Parathyroid adenoma (tissue), 2 donors: ENCODE measurements around the gene USO1.
"Not testable (repeated sequence)": the region's sequence is repeated elsewhere in the genome, so short reads cannot be mapped to it uniquely, and the experiment has no call there.

Experiments
- H2AFZ ChIP-seq: fragments of 300-600 bp; sonication (generic); one replicate; pipeline ENCODE4 v1.7.0; 2017; ENCODE audit warnings: antibody characterized with exemption, mild to moderate bottlenecking
- H3K27ac ChIP-seq: fragments of 300-600 bp; sonication (generic); one replicate; pipeline ENCODE4 v1.7.0; 2017
- H3K27me3 ChIP-seq: fragments of 300-600 bp; sonication (generic); one replicate; pipeline ENCODE4 v1.7.0; 2017; ENCODE audit warnings: low read length; ENCODE audit not compliant: control insufficient read depth, insufficient read depth
- H3K36me3 ChIP-seq: fragments of 300-600 bp; sonication (generic); one replicate; pipeline ENCODE4 v1.7.0; 2017; ENCODE audit warnings: low read length; ENCODE audit not compliant: control insufficient read depth, insufficient read depth
- H3K4me1 ChIP-seq: fragments of 300-600 bp; sonication (generic); one replicate; pipeline ENCODE4 v1.7.0; 2017; ENCODE audit warnings: control low read depth
- H3K4me2 ChIP-seq: fragments of 300-600 bp; sonication (generic); one replicate; pipeline ENCODE4 v1.7.0; 2017; ENCODE audit warnings: low read length
- H3K4me3 ChIP-seq: fragments of 300-600 bp; sonication (generic); one replicate; pipeline ENCODE4 v1.7.0; 2017; ENCODE audit warnings: low read depth, low read length
- H3K79me2 ChIP-seq: fragments of 300-600 bp; sonication (generic); one replicate; pipeline ENCODE4 v1.7.0; 2017; ENCODE audit warnings: control low read depth
- H3K9ac ChIP-seq: fragments of 300-600 bp; sonication (generic); one replicate; pipeline ENCODE4 v1.7.0; 2017; ENCODE audit warnings: mild to moderate bottlenecking
- H3K9me3 ChIP-seq: fragments of 300-600 bp; sonication (generic); one replicate; pipeline ENCODE4 v1.7.0; 2017; ENCODE audit warnings: low read length; ENCODE audit not compliant: control insufficient read depth
- TF ChIP-seq, protein P1 (sequence below): fragments of 300-600 bp; sonication (generic); IDR thresholded peaks from one replicate; pipeline ENCODE4 v1.7.0; 2017; ENCODE audit warnings: antibody characterized with exemption, mild to moderate bottlenecking
- donor health status: primary hyperparathyroidism.

The USO1 gene

DNA sequence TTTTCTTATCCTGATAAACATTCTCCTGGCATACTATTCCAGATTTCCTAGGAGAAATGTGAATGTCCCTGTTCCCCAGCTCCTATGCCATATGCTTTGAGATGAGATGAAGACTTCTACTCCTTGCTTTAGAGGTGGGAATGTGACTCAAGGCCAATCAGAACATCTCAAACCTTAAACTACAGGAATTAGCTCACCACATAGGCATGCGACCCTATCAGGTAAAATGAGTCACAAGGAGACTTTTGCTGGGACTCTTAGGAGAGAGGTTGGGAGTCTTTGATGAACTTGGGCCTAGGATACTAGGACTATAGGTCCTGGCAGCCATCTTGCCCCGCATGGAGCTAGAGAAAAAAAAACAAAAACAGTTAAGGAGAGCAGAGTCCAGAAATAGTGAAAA, 5.8 kb upstream of the USO1 start:
- Histone ChIP-seq H3K36me3 (no peaks in the 10 kb centered on the region), H2AFZ (no peak overlapping the region), H3K27ac (no peak overlapping the region), H3K9ac (no peak overlapping the region), H3K79me2 (no peaks in the 10 kb centered on the region), H3K9me3 (no peaks in the 10 kb centered on the region), H3K27me3 (no peaks in the 10 kb centered on the region), H3K4me2 (no peak overlapping the region), H3K4me3 (no peak overlapping the region), H3K4me1 (peaks cover 11% of the 10 kb centered on the region)
- TF ChIP-seq, protein P1, sequence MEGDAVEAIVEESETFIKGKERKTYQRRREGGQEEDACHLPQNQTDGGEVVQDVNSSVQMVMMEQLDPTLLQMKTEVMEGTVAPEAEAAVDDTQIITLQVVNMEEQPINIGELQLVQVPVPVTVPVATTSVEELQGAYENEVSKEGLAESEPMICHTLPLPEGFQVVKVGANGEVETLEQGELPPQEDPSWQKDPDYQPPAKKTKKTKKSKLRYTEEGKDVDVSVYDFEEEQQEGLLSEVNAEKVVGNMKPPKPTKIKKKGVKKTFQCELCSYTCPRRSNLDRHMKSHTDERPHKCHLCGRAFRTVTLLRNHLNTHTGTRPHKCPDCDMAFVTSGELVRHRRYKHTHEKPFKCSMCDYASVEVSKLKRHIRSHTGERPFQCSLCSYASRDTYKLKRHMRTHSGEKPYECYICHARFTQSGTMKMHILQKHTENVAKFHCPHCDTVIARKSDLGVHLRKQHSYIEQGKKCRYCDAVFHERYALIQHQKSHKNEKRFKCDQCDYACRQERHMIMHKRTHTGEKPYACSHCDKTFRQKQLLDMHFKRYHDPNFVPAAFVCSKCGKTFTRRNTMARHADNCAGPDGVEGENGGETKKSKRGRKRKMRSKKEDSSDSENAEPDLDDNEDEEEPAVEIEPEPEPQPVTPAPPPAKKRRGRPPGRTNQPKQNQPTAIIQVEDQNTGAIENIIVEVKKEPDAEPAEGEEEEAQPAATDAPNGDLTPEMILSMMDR = no peak

DNA sequence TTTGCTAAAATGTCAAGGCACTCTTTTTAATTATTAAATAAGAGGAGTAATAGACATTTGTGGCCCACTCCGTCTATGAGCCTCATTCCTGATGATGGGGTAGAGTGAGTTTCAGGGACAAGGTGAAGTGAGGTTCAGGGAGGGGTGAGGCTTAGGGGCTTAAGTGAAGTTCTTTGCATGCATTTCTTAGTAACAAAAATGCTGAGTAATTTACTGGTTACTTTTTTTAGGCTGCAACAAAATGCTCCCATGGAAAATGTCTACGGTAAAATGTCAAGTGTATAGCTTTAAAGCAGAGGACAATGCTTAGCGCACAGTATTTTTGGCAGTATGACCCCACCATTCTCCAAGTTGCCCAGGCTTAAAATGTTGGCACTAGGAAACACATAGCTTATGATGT, 2.0 kb upstream of the USO1 start:
- no peak overlapping the region for H3K4me2 ChIP-seq
- H3K9ac ChIP-seq = no peak overlapping the region
- H2AFZ ChIP-seq = no peak overlapping the region
- H3K27me3 ChIP-seq = no peaks in the 10 kb centered on the region
- peaks cover 4% of the 10 kb centered on the region for H3K79me2 ChIP-seq
- no peak overlapping the region for H3K27ac ChIP-seq
- TF ChIP-seq, protein P1 = no peak
- no peaks in the 10 kb centered on the region for H3K36me3 ChIP-seq
- H3K4me3 ChIP-seq = no peak overlapping the region
- H3K9me3 ChIP-seq = no peaks in the 10 kb centered on the region
- peaks cover 5% of the 10 kb centered on the region for H3K4me1 ChIP-seq

DNA sequence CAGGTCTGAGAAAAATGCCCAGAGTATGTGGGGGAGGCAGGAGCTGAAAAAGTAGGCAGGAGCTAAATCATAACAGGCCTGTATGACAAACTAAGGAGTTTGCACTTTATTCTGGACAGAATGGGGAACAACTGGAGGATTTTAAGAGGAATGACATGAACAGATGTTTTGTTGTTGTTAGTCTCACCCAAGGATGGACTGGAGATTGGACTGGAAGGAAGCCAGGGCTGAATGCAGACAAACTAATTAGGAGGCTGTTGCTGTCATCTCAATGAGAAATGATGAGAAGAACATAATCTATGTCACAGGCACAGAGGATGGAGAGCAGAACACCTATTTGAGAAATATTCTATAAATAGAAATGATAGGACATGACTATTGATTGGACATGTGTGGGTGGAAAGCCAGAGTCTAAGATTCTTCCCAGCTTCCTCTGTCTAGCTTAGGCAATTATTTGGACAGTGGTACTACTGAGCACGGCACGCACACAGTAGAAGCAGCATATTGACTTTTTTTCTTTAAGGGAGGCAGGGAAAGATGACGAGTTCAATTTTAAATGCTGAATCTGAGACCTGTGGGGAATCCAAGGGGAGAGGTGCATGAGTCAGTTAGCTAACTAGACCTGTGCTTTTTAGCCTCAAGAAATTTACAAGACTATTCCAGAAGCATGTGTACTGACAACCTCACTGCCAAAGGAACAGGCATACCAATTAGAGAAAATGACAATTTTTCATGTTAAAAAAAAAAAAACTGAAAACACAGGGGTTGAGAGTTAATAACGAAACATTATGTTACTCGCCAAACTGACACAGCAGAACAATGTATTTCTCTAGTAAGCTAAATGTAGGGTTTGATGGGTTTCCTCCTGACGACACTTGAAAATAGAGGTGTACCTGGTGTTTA, 963 bp upstream of the USO1 start:
- no peaks in the 10 kb centered on the region for H3K27me3 ChIP-seq
- H3K9ac ChIP-seq = no peak overlapping the region
- peak overlapping the region; percentile 93 for H3K27ac ChIP-seq
- H3K4me1 ChIP-seq = peaks cover 5% of the 10 kb centered on the region
- H3K36me3 ChIP-seq = no peaks in the 10 kb centered on the region
- H3K4me3 ChIP-seq = peak overlapping the region; percentile 97
- peak overlapping the region; percentile 99 for H3K4me2 ChIP-seq
- H3K9me3 ChIP-seq = no peaks in the 10 kb centered on the region
- TF ChIP-seq, protein P1 = no peak
- H3K79me2 ChIP-seq = peaks cover 6% of the 10 kb centered on the region
- H2AFZ ChIP-seq = peak overlapping the region; percentile 97

DNA sequence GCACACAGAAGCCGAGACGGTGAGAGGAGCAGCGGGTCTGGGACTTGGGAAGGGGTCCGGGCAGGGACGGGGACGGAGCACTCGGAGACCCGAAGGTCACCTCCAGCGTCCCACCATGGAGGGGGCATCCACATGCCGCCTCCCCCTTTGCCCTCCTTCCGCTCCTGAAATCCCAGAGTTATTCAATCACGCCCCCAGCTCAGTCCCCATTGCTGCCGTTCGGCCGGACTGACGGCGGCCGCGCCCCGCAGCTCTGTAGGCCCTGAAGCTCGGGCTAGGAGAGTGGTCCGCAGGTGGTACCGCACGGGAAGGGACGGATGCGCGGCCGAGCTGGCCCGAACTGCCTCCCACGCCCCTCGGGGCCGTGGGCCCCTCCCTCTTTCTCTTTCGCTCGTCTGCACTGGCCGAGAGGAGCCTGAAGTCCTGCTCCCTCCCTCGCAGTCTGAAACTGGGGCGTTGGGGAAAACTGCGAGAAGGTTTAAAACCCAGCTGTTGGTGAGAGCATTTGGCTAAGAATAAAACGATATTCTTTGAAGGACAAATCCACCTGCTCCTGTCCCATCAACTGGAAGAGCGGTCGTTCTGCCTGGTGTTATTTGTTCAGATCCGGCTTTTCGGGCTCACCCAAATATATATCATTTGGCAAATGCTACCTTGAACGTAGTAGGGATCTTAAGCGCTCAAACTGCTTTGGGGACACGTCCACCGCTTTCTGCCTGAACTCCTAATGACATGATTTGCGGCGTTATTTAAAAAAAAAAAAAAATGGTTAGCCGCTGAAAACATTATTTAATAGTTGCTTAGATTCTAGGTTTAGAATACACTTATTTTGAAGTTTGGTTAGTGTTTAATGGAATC, 719 bp downstream of the USO1 start:
- no peaks in the 10 kb centered on the region for H3K36me3 ChIP-seq
- H3K4me2 ChIP-seq = peak overlapping the region; percentile 99
- H3K27me3 ChIP-seq = no peaks in the 10 kb centered on the region
- peak overlapping the region; percentile 97 for H3K4me3 ChIP-seq
- H3K9me3 ChIP-seq = no peaks in the 10 kb centered on the region
- peak overlapping the region; percentile 97 for H2AFZ ChIP-seq
- peak overlapping the region; percentile 93 for H3K27ac ChIP-seq
- H3K9ac ChIP-seq = peak overlapping the region; percentile 89
- TF ChIP-seq, protein P1 = no peak
- H3K79me2 ChIP-seq = peaks cover 10% of the 10 kb centered on the region
- H3K4me1 ChIP-seq = peaks cover 5% of the 10 kb centered on the region

DNA sequence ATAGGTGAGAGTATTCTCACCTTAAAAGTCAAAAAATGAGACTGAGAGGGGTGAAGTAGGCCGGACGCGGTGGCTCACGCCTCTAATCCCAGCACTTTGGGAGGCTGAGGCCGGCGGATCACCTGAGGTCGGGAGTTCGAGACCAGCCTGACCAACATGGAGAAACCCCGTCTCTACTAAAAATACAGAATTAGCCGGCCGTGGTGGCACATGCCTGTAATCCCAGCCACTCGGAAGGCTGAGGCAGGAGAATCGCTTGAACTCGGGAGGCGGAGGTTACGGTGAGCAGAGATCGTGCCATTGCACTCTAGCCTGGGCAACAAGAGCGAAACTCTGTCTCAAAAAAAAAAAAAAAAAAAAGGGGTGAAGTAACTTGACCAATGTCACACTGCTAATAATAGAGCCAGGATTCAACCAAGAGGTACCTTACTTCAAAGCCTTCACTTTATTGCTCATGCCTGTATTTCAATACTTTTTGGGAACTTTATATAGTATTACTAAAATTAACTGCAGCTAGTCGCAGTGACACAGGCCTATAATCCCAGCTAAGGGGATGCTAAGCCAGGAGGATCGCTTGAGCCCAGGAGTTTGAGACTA, 1.7 kb downstream of the USO1 start:
- not testable (repeated sequence) for H3K27me3 ChIP-seq, H3K36me3 ChIP-seq, H3K27ac ChIP-seq, H3K9ac ChIP-seq, H3K9me3 ChIP-seq, H2AFZ ChIP-seq, H3K79me2 ChIP-seq, H3K4me1 ChIP-seq
- H3K4me2 ChIP-seq = peak overlapping the region; percentile 99
- H3K4me3 ChIP-seq = peak overlapping the region; percentile 97
